H1 (cell line): ENCODE data around the gene OCSTAMP.

Experiments used
- EZH2 ChIP-seq: fragments of 200-600 bp; sonication (generic); IDR thresholded peaks from 2 replicates; pipeline ENCODE4 v1.7.1; 2012; ENCODE audit warnings: low read depth, mild to moderate bottlenecking, moderate library complexity, low read length, inconsistent platforms; ENCODE audit not compliant: severe bottlenecking
- GABPA ChIP-seq: IDR thresholded peaks from 2 replicates; pipeline ENCODE4 v1.6.1; 2011; ENCODE audit warnings: mild to moderate bottlenecking, low read length, moderate library complexity, borderline replicate concordance; ENCODE audit not compliant: insufficient read depth
- JUND ChIP-seq: IDR thresholded peaks from 2 replicates; pipeline ENCODE4 v1.6.1; 2011; ENCODE audit warnings: mild to moderate bottlenecking, improper control_type of control experiment, low read length
- KDM5A ChIP-seq: fragments of 200-600 bp; IDR thresholded peaks from 2 replicates; pipeline ENCODE4 v1.7.1; 2012; ENCODE audit warnings: mild to moderate bottlenecking, low read length, inconsistent platforms, mixed read lengths
- POLR2A ChIP-seq, 2 experiments: IDR thresholded peaks; 1 replicate in 1 of 2; 2 replicates in 1 of 2; pipeline ENCODE4 v1.6.1; 2011; ENCODE audit warnings: low read depth in 2 of 2, low read length in 2 of 2, mild to moderate bottlenecking in 2 of 2; ENCODE audit errors: control extremely low read depth in 1 of 2
- SP4 ChIP-seq: IDR thresholded peaks from 2 replicates; pipeline ENCODE4 v1.6.1; 2012; ENCODE audit warnings: low read length, inconsistent platforms
- TBP ChIP-seq: IDR thresholded peaks from 2 replicates; pipeline ENCODE4 v1.6.1; 2011; ENCODE audit warnings: low read depth, low read length, improper control_type of control experiment
- ZNF274 ChIP-seq: IDR thresholded peaks from 2 replicates; pipeline ENCODE4 v1.7.0; 2012; ENCODE audit warnings: low read length, borderline replicate concordance; ENCODE audit errors: extremely low read depth
- TF ChIP-seq, protein P1 (sequence below), 3 experiments: IDR thresholded peaks; 1 replicate in 2 of 3; 2 replicates in 1 of 3; pipeline versions ENCODE4 v1.5.1 to v1.6.1; 2011; ENCODE audit warnings: low read length in 3 of 3, mild to moderate bottlenecking in 3 of 3, inconsistent platforms in 2 of 3, low read depth in 1 of 3, moderate library complexity in 1 of 3; ENCODE audit not compliant: insufficient read depth in 1 of 3; ENCODE audit errors: control extremely low read depth in 1 of 3
- TF ChIP-seq, protein P2 (sequence below): IDR thresholded peaks from 2 replicates; pipeline ENCODE4 v1.6.1; 2012; ENCODE audit warnings: inconsistent platforms
- TF ChIP-seq, protein P3 (sequence below): IDR thresholded peaks from 2 replicates; pipeline ENCODE4 v1.6.1; 2011; ENCODE audit warnings: low read depth, mild to moderate bottlenecking, low read length; ENCODE audit not compliant: insufficient read depth

DNA sequence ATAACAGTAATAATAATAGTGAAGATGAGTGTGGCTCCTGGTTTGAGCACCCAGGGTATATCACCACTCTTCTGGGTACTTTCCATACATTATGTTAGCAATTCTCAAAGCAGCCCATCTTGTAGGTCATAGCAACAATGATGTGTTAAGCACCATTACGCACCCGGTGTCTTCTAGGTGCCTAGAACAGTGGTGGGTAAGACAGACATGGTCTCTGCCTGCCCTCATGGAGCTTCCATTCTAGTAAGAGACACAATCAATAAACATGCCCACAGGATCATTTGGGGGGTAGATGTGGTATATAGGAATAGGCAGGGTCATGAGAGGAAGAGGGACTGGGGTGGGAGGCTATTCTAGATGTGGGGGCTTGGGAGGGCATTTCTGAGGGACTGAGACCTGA is 21.0 kb upstream of the OCSTAMP start:
- TF ChIP-seq POLR2A (IDR thresholded peaks at IDR 0.05; ENCODE audit: control extremely low read depth in 1 of 2, low read depth in 2 of 2, low read length in 2 of 2): no peak
- no peak for TF ChIP-seq TBP
- TF ChIP-seq, protein P1, sequence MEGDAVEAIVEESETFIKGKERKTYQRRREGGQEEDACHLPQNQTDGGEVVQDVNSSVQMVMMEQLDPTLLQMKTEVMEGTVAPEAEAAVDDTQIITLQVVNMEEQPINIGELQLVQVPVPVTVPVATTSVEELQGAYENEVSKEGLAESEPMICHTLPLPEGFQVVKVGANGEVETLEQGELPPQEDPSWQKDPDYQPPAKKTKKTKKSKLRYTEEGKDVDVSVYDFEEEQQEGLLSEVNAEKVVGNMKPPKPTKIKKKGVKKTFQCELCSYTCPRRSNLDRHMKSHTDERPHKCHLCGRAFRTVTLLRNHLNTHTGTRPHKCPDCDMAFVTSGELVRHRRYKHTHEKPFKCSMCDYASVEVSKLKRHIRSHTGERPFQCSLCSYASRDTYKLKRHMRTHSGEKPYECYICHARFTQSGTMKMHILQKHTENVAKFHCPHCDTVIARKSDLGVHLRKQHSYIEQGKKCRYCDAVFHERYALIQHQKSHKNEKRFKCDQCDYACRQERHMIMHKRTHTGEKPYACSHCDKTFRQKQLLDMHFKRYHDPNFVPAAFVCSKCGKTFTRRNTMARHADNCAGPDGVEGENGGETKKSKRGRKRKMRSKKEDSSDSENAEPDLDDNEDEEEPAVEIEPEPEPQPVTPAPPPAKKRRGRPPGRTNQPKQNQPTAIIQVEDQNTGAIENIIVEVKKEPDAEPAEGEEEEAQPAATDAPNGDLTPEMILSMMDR (IDR thresholded peaks at IDR 0.05; ENCODE audit: control extremely low read depth in 1 of 3, insufficient read depth in 1 of 3, low read depth in 1 of 3, low read length in 3 of 3): no peak
- TF ChIP-seq KDM5A: no peak
- TF ChIP-seq, protein P2, sequence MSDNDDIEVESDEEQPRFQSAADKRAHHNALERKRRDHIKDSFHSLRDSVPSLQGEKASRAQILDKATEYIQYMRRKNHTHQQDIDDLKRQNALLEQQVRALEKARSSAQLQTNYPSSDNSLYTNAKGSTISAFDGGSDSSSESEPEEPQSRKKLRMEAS: no peak
- no peak for TF ChIP-seq SP4
- TF ChIP-seq ZNF274: no peak
- no peak for TF ChIP-seq JUND
- no peak for TF ChIP-seq EZH2
- no peak for TF ChIP-seq GABPA
- TF ChIP-seq, protein P3, sequence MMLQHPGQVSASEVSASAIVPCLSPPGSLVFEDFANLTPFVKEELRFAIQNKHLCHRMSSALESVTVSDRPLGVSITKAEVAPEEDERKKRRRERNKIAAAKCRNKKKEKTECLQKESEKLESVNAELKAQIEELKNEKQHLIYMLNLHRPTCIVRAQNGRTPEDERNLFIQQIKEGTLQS: no peak
